ENCODE data around the gene PANK1.

Gene PANK1

DNA sequence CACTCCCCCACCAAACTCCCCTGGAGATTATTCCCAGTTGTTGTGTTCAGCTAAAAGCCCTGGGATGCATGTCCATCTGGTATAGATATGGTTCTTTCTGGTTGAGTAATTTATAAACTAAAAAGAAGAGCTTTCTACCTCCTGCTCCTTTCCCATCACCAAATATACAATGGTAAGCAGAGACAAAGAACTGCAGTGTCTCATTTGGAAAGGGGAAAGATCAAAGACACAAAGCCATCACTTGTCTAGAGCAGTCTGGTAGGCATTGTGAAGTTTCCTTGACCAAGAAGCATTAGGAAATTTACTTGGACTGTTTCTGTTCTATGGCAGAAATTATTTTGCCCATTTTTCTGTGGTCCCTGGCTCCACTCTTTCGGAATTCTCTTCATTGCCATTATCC, 24.9 kb upstream of the PANK1 start:
- no peaks in the 10 kb centered on the region for H3K9me3 ChIP-seq (ENCODE audit: control insufficient read depth in 1 of 2, low read length in 2 of 2)
- no peaks in the 10 kb centered on the region for H3K27me3 ChIP-seq (ENCODE audit: control insufficient read depth in 1 of 2, insufficient read depth in 2 of 2, low read length in 2 of 2)
- peaks cover 0 to 7% of the 10 kb centered on the region in 2 donors for H3K4me1 ChIP-seq (ENCODE audit: control insufficient read depth in 1 of 2, insufficient read depth in 2 of 2, low read length in 2 of 2)
- H3K4me3 ChIP-seq (ENCODE audit: low read depth in 1 of 2, low read length in 2 of 2) = no peak overlapping the region
- H3K27ac ChIP-seq (ENCODE audit: low read depth, low read length) = no peak overlapping the region
- no peak overlapping the region for H3K9ac ChIP-seq (ENCODE audit: low read depth in 1 of 2, low read length in 2 of 2)
- no peaks in the 10 kb centered on the region for H3K36me3 ChIP-seq (ENCODE audit: control insufficient read depth in 1 of 2, insufficient read depth in 2 of 2, low read length in 2 of 2)

DNA sequence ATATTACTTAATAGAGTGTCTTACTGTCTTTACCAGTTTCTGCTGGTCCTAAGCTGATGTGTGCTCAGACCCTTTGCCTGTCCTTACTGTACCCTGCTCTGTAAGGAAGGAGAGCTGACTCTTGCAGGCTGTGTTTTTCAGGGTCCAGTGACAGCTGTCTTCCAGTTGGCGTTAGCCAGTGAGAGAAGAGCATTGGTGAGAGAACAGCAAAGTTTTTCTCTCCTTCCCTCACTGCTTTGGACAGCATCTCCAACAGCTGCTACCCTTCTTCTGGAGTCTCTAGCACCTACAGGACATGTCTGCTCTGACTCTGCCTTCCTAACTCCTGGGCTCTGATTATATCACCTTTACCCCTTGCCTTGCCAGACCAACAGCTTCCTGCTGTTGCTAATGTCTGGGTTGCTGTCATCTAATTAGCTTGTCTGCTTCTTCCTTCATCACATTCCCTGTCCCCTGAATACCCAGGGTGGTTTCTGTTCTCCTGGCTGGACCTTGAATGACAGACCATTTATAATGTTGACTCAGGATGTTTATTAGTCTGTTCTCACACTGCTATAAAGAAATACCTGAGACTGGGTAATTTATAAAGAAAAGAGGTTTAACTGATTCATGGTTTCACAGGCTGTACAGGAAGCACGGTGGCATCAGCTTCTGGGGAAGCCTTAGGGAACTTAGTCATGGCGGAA, 23.5 kb upstream of the PANK1 start:
- Histone ChIP-seq H3K9ac (ENCODE audit: low read depth in 1 of 2, low read length in 2 of 2) (no peak overlapping the region), H3K27ac (ENCODE audit: low read depth, low read length) (no peak overlapping the region), H3K9me3 (ENCODE audit: control insufficient read depth in 1 of 2, low read length in 2 of 2) (no peaks in the 10 kb centered on the region), H3K4me3 (ENCODE audit: low read depth in 1 of 2, low read length in 2 of 2) (no peak overlapping the region), H3K27me3 (ENCODE audit: control insufficient read depth in 1 of 2, insufficient read depth in 2 of 2, low read length in 2 of 2) (no peaks in the 10 kb centered on the region), H3K4me1 (ENCODE audit: control insufficient read depth in 1 of 2, insufficient read depth in 2 of 2, low read length in 2 of 2) (peaks cover 0 to 7% of the 10 kb centered on the region in 2 donors), H3K36me3 (ENCODE audit: control insufficient read depth in 1 of 2, insufficient read depth in 2 of 2, low read length in 2 of 2) (no peaks in the 10 kb centered on the region)

DNA sequence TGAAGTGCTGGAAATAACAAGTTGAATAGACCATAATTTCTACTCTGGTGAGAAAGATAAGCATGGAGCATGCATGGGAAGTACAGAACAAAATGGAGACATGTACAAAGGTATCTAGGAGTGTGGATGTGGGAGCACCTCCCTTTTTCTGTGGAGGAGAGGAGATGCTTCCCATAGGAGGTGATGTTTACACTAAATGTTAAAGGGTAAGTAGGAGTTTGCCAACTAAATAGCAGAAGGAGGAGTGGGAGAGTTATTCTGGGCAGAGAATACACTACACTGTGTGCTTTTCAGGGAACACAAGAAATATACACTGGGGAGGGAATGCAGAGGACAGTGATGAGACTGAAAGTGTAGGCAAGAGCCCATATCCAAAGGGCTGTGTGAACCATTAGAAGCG, 21.1 kb upstream of the PANK1 start:
- peaks cover 0 to 7% of the 10 kb centered on the region in 2 donors for H3K4me1 ChIP-seq (ENCODE audit: control insufficient read depth in 1 of 2, insufficient read depth in 2 of 2, low read length in 2 of 2)
- H3K9ac ChIP-seq (ENCODE audit: low read depth in 1 of 2, low read length in 2 of 2) = no peak overlapping the region
- no peak overlapping the region for H3K27ac ChIP-seq (ENCODE audit: low read depth, low read length)
- no peaks in the 10 kb centered on the region for H3K36me3 ChIP-seq (ENCODE audit: control insufficient read depth in 1 of 2, insufficient read depth in 2 of 2, low read length in 2 of 2)
- H3K9me3 ChIP-seq (ENCODE audit: control insufficient read depth in 1 of 2, low read length in 2 of 2) = no peaks in the 10 kb centered on the region
- no peaks in the 10 kb centered on the region for H3K27me3 ChIP-seq (ENCODE audit: control insufficient read depth in 1 of 2, insufficient read depth in 2 of 2, low read length in 2 of 2)
- no peak overlapping the region for H3K4me3 ChIP-seq (ENCODE audit: low read depth in 1 of 2, low read length in 2 of 2)

- Histone ChIP-seq H3K27ac (ENCODE audit: low read depth, low read length) (no peak overlapping the region), H3K27me3 (ENCODE audit: control insufficient read depth in 1 of 2, insufficient read depth in 2 of 2, low read length in 2 of 2) (no peaks in the 10 kb centered on the region), H3K4me3 (ENCODE audit: low read depth in 1 of 2, low read length in 2 of 2) (no peak overlapping the region), H3K4me1 (ENCODE audit: control insufficient read depth in 1 of 2, insufficient read depth in 2 of 2, low read length in 2 of 2) (peaks cover 0 to 7% of the 10 kb centered on the region in 2 donors), H3K9me3 (ENCODE audit: control insufficient read depth in 1 of 2, low read length in 2 of 2) (no peaks in the 10 kb centered on the region), H3K9ac (ENCODE audit: low read depth in 1 of 2, low read length in 2 of 2) (no peak overlapping the region), H3K36me3 (ENCODE audit: control insufficient read depth in 1 of 2, insufficient read depth in 2 of 2, low read length in 2 of 2) (no peaks in the 10 kb centered on the region)
Observed at GRCh38 chr10:89665302-89665701, 20.3 kb upstream of the PANK1 start.

DNA sequence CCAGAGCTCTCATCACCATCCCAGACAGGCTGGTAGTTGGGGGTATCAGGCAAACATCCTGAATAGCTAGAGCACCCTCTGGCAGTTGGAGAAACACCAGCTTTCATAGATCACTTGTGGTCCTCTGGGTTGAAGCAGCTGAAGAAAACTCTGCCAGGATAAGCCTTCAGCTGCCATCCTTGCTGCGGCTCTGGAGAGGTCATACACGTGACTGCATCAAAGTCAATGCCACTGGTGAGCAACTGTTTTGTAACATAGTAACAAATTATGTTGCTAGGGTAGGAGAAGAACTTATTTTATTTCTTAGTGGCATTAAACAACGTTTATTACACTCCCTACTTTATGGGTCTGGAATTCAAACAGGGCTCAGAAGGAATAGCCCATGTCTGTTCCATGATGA, 19.2 kb upstream of the PANK1 start:
- Histone ChIP-seq H3K4me1 (ENCODE audit: control insufficient read depth in 1 of 2, insufficient read depth in 2 of 2, low read length in 2 of 2) (peaks cover 0 to 7% of the 10 kb centered on the region in 2 donors), H3K36me3 (ENCODE audit: control insufficient read depth in 1 of 2, insufficient read depth in 2 of 2, low read length in 2 of 2) (no peaks in the 10 kb centered on the region), H3K9ac (ENCODE audit: low read depth in 1 of 2, low read length in 2 of 2) (no peak overlapping the region), H3K27me3 (ENCODE audit: control insufficient read depth in 1 of 2, insufficient read depth in 2 of 2, low read length in 2 of 2) (no peaks in the 10 kb centered on the region), H3K9me3 (ENCODE audit: control insufficient read depth in 1 of 2, low read length in 2 of 2) (no peaks in the 10 kb centered on the region), H3K4me3 (ENCODE audit: low read depth in 1 of 2, low read length in 2 of 2) (no peak overlapping the region), H3K27ac (ENCODE audit: low read depth, low read length) (no peak overlapping the region)

DNA sequence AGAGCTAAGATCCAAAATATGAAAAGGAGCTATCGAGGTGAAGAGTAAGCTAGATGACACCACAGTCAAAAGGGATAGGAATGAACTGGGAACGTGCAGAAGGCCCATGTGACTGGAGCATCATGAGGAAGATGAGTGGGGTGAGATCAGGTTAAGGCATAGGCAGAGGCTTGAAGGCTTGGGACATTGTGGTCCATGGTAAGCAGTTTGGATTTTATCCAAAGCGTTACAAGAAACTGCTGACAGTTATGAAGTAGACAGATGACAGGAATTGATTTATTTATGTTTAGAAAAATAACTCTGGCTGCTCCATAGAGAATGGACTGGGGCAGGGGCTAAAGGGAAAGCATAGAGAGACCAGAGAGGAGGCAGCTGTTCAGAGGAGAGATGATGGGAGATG, 18.1 kb upstream of the PANK1 start:
- Histone ChIP-seq H3K4me1 (ENCODE audit: control insufficient read depth in 1 of 2, insufficient read depth in 2 of 2, low read length in 2 of 2) (peaks cover 0 to 1% of the 10 kb centered on the region in 2 donors), H3K27me3 (ENCODE audit: control insufficient read depth in 1 of 2, insufficient read depth in 2 of 2, low read length in 2 of 2) (no peaks in the 10 kb centered on the region), H3K9ac (ENCODE audit: low read depth in 1 of 2, low read length in 2 of 2) (no peak overlapping the region), H3K9me3 (ENCODE audit: control insufficient read depth in 1 of 2, low read length in 2 of 2) (no peaks in the 10 kb centered on the region), H3K4me3 (ENCODE audit: low read depth in 1 of 2, low read length in 2 of 2) (no peak overlapping the region), H3K27ac (ENCODE audit: low read depth, low read length) (no peak overlapping the region), H3K36me3 (ENCODE audit: control insufficient read depth in 1 of 2, insufficient read depth in 2 of 2, low read length in 2 of 2) (no peaks in the 10 kb centered on the region)

DNA sequence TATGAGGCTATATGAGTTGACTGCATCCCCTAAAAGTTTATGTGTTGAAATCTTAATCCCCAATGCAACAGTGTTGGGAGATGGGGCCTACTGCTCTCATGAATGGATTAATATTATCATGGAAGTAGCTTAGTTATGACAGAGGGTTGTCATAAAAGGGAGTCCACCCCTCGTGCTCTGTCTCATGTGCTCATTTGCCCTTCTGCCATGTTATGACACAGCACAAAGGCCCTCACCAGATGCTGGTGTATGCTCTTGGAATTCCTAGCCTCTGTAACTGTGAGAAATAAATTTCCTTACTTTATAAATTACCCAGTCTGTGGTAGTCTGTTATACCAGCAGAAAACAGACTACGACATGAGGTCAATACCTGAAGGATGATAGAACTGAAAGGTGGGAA, 17.6 kb upstream of the PANK1 start:
- no peaks in the 10 kb centered on the region for H3K27me3 ChIP-seq (ENCODE audit: control insufficient read depth in 1 of 2, insufficient read depth in 2 of 2, low read length in 2 of 2)
- no peak overlapping the region for H3K4me3 ChIP-seq (ENCODE audit: low read depth in 1 of 2, low read length in 2 of 2)
- H3K9ac ChIP-seq (ENCODE audit: low read depth in 1 of 2, low read length in 2 of 2) = no peak overlapping the region
- H3K36me3 ChIP-seq (ENCODE audit: control insufficient read depth in 1 of 2, insufficient read depth in 2 of 2, low read length in 2 of 2) = no peaks in the 10 kb centered on the region
- H3K27ac ChIP-seq (ENCODE audit: low read depth, low read length) = no peak overlapping the region
- no peaks in the 10 kb centered on the region for H3K4me1 ChIP-seq (ENCODE audit: control insufficient read depth in 1 of 2, insufficient read depth in 2 of 2, low read length in 2 of 2)
- peaks cover 0 to under 1% of the 10 kb centered on the region in 2 donors for H3K9me3 ChIP-seq (ENCODE audit: control insufficient read depth in 1 of 2, low read length in 2 of 2)

GRCh38 chr10:89659143-89660131, 14.4 kb upstream of the PANK1 start:
- no peaks in the 10 kb centered on the region for H3K36me3 ChIP-seq (ENCODE audit: control insufficient read depth in 1 of 2, insufficient read depth in 2 of 2, low read length in 2 of 2)
- H3K27ac ChIP-seq (ENCODE audit: low read depth, low read length) = no peak overlapping the region
- no peaks in the 10 kb centered on the region for H3K4me1 ChIP-seq (ENCODE audit: control insufficient read depth in 1 of 2, insufficient read depth in 2 of 2, low read length in 2 of 2)
- H3K4me3 ChIP-seq (ENCODE audit: low read depth in 1 of 2, low read length in 2 of 2) = no peak overlapping the region
- peaks cover 5 to 14% of the 10 kb centered on the region in 2 donors for H3K9me3 ChIP-seq (ENCODE audit: control insufficient read depth in 1 of 2, low read length in 2 of 2)
- no peaks in the 10 kb centered on the region for H3K27me3 ChIP-seq (ENCODE audit: control insufficient read depth in 1 of 2, insufficient read depth in 2 of 2, low read length in 2 of 2)
- no peak overlapping the region for H3K9ac ChIP-seq (ENCODE audit: low read depth in 1 of 2, low read length in 2 of 2)

DNA sequence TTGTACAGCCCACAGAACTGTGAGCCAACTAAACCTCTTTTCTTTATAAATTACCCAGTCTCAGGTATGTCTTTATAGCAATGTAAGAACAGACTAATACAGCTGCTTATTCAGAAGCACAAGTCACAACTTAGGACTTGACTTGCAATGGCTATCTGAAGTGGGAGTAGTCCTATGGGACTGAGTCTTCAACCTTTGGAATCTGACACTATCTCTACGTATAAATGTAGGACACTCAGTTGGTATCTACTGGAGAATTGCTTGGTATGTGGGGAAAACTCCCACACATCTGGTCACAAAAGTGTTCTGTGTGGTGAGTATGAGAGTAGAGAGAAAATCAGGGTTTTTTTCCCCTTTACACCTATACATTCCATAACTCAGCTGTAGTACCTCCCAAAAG, 12.3 kb upstream of the PANK1 start:
- H3K9ac ChIP-seq (ENCODE audit: low read depth in 1 of 2, low read length in 2 of 2) = no peak overlapping the region
- no peaks in the 10 kb centered on the region for H3K4me1 ChIP-seq (ENCODE audit: control insufficient read depth in 1 of 2, insufficient read depth in 2 of 2, low read length in 2 of 2)

DNA sequence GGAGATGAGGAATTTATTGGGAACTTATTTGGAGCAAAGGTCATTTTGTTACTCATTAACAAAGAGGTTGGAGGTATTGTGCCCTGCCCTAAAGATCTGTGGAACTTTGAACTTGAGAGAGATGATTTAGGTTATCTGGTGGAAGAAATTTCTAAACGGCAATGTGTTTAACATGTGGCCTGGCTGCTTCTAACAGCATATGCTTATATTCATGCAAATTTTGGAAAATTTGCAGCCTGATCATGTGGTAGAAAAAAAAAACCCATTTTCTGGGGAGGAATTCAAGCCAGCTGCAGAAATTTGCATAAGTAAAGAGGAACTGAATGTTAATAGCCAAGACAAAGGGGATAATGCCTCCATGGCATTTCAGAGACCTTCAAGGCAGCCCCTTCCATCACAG, 10.7 kb upstream of the PANK1 start:
- Histone ChIP-seq H3K27ac (ENCODE audit: low read depth, low read length) (no peak overlapping the region), H3K27me3 (ENCODE audit: control insufficient read depth in 1 of 2, insufficient read depth in 2 of 2, low read length in 2 of 2) (no peaks in the 10 kb centered on the region), H3K4me3 (ENCODE audit: low read depth in 1 of 2, low read length in 2 of 2) (no peak overlapping the region)

More for the DNA sequence above, 12.3 kb upstream of the PANK1 start:
- H3K36me3 ChIP-seq (ENCODE audit: control insufficient read depth in 1 of 2, insufficient read depth in 2 of 2, low read length in 2 of 2) = no peaks in the 10 kb centered on the region
- H3K4me3 ChIP-seq (ENCODE audit: low read depth in 1 of 2, low read length in 2 of 2) = no peak overlapping the region
- H3K9me3 ChIP-seq (ENCODE audit: control insufficient read depth in 1 of 2, low read length in 2 of 2) = peaks cover 5 to 14% of the 10 kb centered on the region in 2 donors
- no peak overlapping the region for H3K27ac ChIP-seq (ENCODE audit: low read depth, low read length)
- H3K27me3 ChIP-seq (ENCODE audit: control insufficient read depth in 1 of 2, insufficient read depth in 2 of 2, low read length in 2 of 2) = no peaks in the 10 kb centered on the region

More for the DNA sequence above, 10.7 kb upstream of the PANK1 start:
- Histone ChIP-seq H3K4me1 (ENCODE audit: control insufficient read depth in 1 of 2, insufficient read depth in 2 of 2, low read length in 2 of 2) (no peaks in the 10 kb centered on the region), H3K36me3 (ENCODE audit: control insufficient read depth in 1 of 2, insufficient read depth in 2 of 2, low read length in 2 of 2) (no peaks in the 10 kb centered on the region), H3K9ac (ENCODE audit: low read depth in 1 of 2, low read length in 2 of 2) (no peak overlapping the region), H3K9me3 (ENCODE audit: control insufficient read depth in 1 of 2, low read length in 2 of 2) (peaks cover 5 to 14% of the 10 kb centered on the region in 2 donors)

All from duodenal mucosa (tissue), 2 donors.